Adrenal gland (tissue), 12 donors: ENCODE measurements around the gene VPS37D. TPM values are rescaled to one million over a fixed set of nuclear protein-coding genes. Genes with fewer than 3 reads are reported as not detected.

Experiments used
- DNase-seq, 7 donors: peaks; one replicate each; pipeline ENCODE4 v3.0.0-alpha.2; 2019 to 2020
- H3K27ac ChIP-seq, 5 donors: fragments of 200-600 bp; sonication (generic) in 4 of 5; 1 replicate in 3 of 5; 2 replicates in 2 of 5; pipeline versions ENCODE4 v1.5.1 to v1.8.0; 2016 to 2020; ENCODE audit warnings: mild to moderate bottlenecking in 1 of 5
- H3K27me3 ChIP-seq: fragments of 200-600 bp; 2 replicates; pipeline ENCODE4 v1.8.0; 2021
- H3K36me3 ChIP-seq, 2 donors: fragments of 200-600 bp; replicated peaks in 1 of 2; 1 replicate in 1 of 2; 2 replicates in 1 of 2; pipeline versions ENCODE4 v1.5.1 to v1.8.0; 2018 to 2022
- H3K4me1 ChIP-seq, 2 donors: fragments of 200-600 bp; replicated peaks in 1 of 2; 1 replicate in 1 of 2; 2 replicates in 1 of 2; pipeline versions ENCODE4 v1.5.1 to v1.8.0; 2018 to 2021
- H3K4me3 ChIP-seq, 4 donors: fragments of 200-600 bp; sonication (generic) in 3 of 4; one replicate each; pipeline ENCODE4 v1.5.1; 2016 to 2018
- H3K9me3 ChIP-seq, 3 donors: fragments of 200-600 bp; sonication (generic) in 1 of 3; replicated peaks in 1 of 3; 1 replicate in 2 of 3; 2 replicates in 1 of 3; pipeline versions ENCODE4 v1.5.1 to v1.8.0; 2016 to 2021
- CTCF ChIP-seq, 6 experiments: fragments of 450-650 bp in 4 of 6; fragments of 200-600 bp in 2 of 6; sonication (generic) in 1 of 6; IDR thresholded peaks; 1 replicate in 5 of 6; 2 replicates in 1 of 6; pipeline versions ENCODE4 v1.5.1 to v1.8.0; 2016 to 2021; ENCODE audit warnings: antibody characterized with exemption in 6 of 6, mild to moderate bottlenecking in 2 of 6, moderate library complexity in 1 of 6
- POLR2A ChIP-seq, 2 donors: fragments of 450-650 bp; IDR thresholded peaks; one replicate each; pipeline ENCODE4 v1.6.1; 2017; ENCODE audit warnings: antibody characterized with exemption in 2 of 2, mild to moderate bottlenecking in 2 of 2, moderate library complexity in 1 of 2
- WGBS, 4 donors: extraction: QIAGEN DNeasy Blood & Tissue Kit in 2 of 4; methylation state at CpG; one replicate each; pipeline versions ENCODE4 v1.1.5 to v1.1.7; 2013 to 2017; 5-methylcytosine and 5-hydroxymethylcytosine counted together
- intact Hi-C, 2 donors: fragments of 100-400 bp; cut with DNase I; formaldehyde crosslinking; loops; one replicate each; pipeline versions ENCODE4 v1.14.1 to v1.15.0; 2022 to 2023
- polyA plus RNA-seq, 3 donors: library from polyadenylated mRNA; stranded (reverse); fragments of 200-250 nt in 2 of 3; fragments of 350-450 nt in 1 of 3; fragmentation: Illumina TruSeq in 1 of 3; extraction: RNeasy Lipid Tissue Mini Kit (QIAGEN cat#74804) in 1 of 3; gene quantifications; one replicate each; pipeline ENCODE4 v1.2.3, GENCODE V29; 2013 to 2014
- total RNA-seq, 9 donors: library from RNA; depleted of rRNA in 4 of 9; stranded (reverse); fragments of >200 nt in 4 of 9; fragments of 120-200 nt in 1 of 9; fragmentation: NEBNext Ultra II Directional in 1 of 9; extraction: Animal tissue kit (Norgen Biotek cat#: 25700) in 1 of 9; gene quantifications; one replicate each; pipeline versions ENCODE4 v1.1.0 to v1.2.4, GENCODE V29; 2013 to 2023
- donor health status: healthy with polysubstance abuse.
- donor health status: Bipolar disorder and iron deficiency.
- donor health status: DM: yes; HTN: yes; CAD: no.
- donor health status: DM: no; HTN: no; CAD: no.
- donor health status: DM: no; HTN: no; CAD: no.
- donor health status: DM: yes; HTN: yes; CAD: no.

Gene VPS37D
- total and polyA plus RNA-seq, 12 donors: 0.20 to 7.0 (median 2.0) TPM

- WGBS, 4 donors: 90 to 95% (median 92%) methylated on average over 11 of the region's 11 CpGs
- Histone ChIP-seq H3K9me3 (no peaks in the 10 kb centered on the region), H3K36me3 (no peaks in the 10 kb centered on the region), H3K27me3 (peaks cover 4% of the 10 kb centered on the region), H3K4me1 (peaks cover 12 to 19% of the 10 kb centered on the region in 2 donors), H3K27ac (no peak overlapping the region), H3K4me3 (no peak overlapping the region)
- no peak for DNase-seq
- no peak for TF ChIP-seq POLR2A (IDR thresholded peaks at IDR 0.05)
- TF ChIP-seq CTCF (IDR thresholded peaks at IDR 0.05): no peak
- intact Hi-C loops: no loop called here
Observed at GRCh38 chr7:73625276-73625675, 42.4 kb upstream of the VPS37D start.

- TF ChIP-seq CTCF (IDR thresholded peaks at IDR 0.05): no peak
- TF ChIP-seq POLR2A (IDR thresholded peaks at IDR 0.05): no peak
- no peaks in the 10 kb centered on the region for H3K36me3 ChIP-seq
- H3K9me3 ChIP-seq: no peaks in the 10 kb centered on the region
- H3K4me3 ChIP-seq: no peak overlapping the region
- H3K27ac ChIP-seq: no peak overlapping the region
- H3K4me1 ChIP-seq: peaks cover 12 to 15% of the 10 kb centered on the region in 2 donors
- WGBS, 4 donors: 12 to 29% (median 21%) methylated on average over 3 of the region's 3 CpGs
- H3K27me3 ChIP-seq: peaks cover 4% of the 10 kb centered on the region
- intact Hi-C loops: no loop called here
- DNase-seq: peak in 2 of 7 donors; percentile 50 to 59
Observed at GRCh38 chr7:73626814-73627213, 40.8 kb upstream of the VPS37D start.

- Histone ChIP-seq H3K27me3 (peaks cover 4% of the 10 kb centered on the region), H3K9me3 (no peaks in the 10 kb centered on the region), H3K36me3 (no peaks in the 10 kb centered on the region), H3K4me3 (no peak overlapping the region), H3K4me1 (peaks cover 5 to 6% of the 10 kb centered on the region in 2 donors), H3K27ac (no peak overlapping the region)
- 71 to 84% (median 82%) methylated on average over 3 to 4 of the region's 4 CpGs for WGBS, 4 donors
- intact Hi-C loops: no loop called here
- TF ChIP-seq POLR2A (IDR thresholded peaks at IDR 0.05) (no peak), CTCF (IDR thresholded peaks at IDR 0.05) (no peak)
- DNase-seq: no peak
Observed at GRCh38 chr7:73628504-73628903, 39.1 kb upstream of the VPS37D start.

- Histone ChIP-seq H3K27me3 (peaks cover 7% of the 10 kb centered on the region), H3K4me3 (no peak overlapping the region), H3K9me3 (no peaks in the 10 kb centered on the region), H3K36me3 (no peaks in the 10 kb centered on the region), H3K27ac (no peak overlapping the region), H3K4me1 (peaks cover 0 to 7% of the 10 kb centered on the region in 2 donors)
- DNase-seq: no peak
- TF ChIP-seq POLR2A (IDR thresholded peaks at IDR 0.05) (no peak), CTCF (IDR thresholded peaks at IDR 0.05) (no peak)
- intact Hi-C loops: no loop called here
- 19 to 41% (median 28%) methylated on average over 1 of the region's 1 CpG for WGBS, 4 donors
Observed at GRCh38 chr7:73631558-73631957, 36.1 kb upstream of the VPS37D start.
